Activated T-helper 2 cell treated with anti-CD3 and anti-CD28 coated beads, Interferon-gamma antibody, Interleukin-2, Interleukin-4, amounts not matched to agents 10 μg/mL and 5 μg/mL and 100 μg/mL, durations not matched to agents 14 hours and 24 hours and 36 hours (primary cell): ENCODE results near the gene RBM19. TPM values are rescaled to one million over a fixed set of nuclear protein-coding genes. Genes with fewer than 3 reads are reported as not detected.
"Not testable (repeated sequence)": the region's sequence is repeated elsewhere in the genome, so short reads cannot be mapped to it uniquely, and the experiment has no call there.

Experiments used
- DNase-seq: peaks from one replicate; pipeline ENCODE4 v3.0.0; 2021; ENCODE audit warnings: low spot score
- H3K27ac Mint-ChIP-seq: one replicate; pipeline ENCODE4 v1.8.0; 2021; ENCODE audit warnings: mixed read lengths
- H3K27me3 Mint-ChIP-seq: one replicate; pipeline ENCODE4 v1.8.0; 2021; ENCODE audit warnings: low read depth, mixed read lengths
- H3K36me3 Mint-ChIP-seq: one replicate; pipeline ENCODE4 v1.8.0; 2021; ENCODE audit warnings: low read depth, mixed read lengths
- H3K4me1 Mint-ChIP-seq: one replicate; pipeline ENCODE4 v1.8.0; 2021; ENCODE audit warnings: low read depth, mixed read lengths
- H3K4me3 Mint-ChIP-seq: one replicate; pipeline ENCODE4 v1.8.0; 2021; ENCODE audit warnings: low read depth, mild to moderate bottlenecking, moderate library complexity, mixed read lengths
- H3K9me3 Mint-ChIP-seq: one replicate; pipeline ENCODE4 v1.8.0; 2021; ENCODE audit warnings: mixed read lengths
- intact Hi-C: fragments of 100-400 bp; cut with micrococcal nuclease; formaldehyde crosslinking; loops from one replicate; pipeline ENCODE4 v1.15.1; 2023
- total RNA-seq: library from RNA; stranded (reverse); gene quantifications from 2 replicates; pipeline ENCODE4 v1.2.3, GENCODE V29; 2022

Gene RBM19
- total RNA-seq, 1 donor from 2014 or later, result 96.8 TPM

DNA sequence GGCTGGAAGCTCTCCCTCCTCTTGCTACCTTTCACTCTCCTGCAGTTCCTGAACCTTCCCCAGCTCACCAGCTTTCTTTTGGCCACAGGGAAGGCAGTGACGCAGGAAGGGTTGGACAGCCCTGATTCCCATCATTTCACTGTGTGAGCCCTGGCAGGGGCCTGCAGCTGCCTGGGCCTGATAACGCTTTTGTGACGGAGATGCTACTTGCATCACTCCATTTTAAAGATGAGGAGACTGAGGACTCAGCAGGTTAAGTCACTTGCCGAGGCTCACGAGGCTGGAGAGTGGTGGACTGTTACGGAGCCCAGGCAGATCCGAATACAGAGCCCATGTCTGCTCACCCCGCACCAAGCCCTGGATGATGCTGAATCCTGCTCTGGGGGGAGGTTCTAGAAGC is 145.3 kb downstream of the RBM19 start:
- Mint-ChIP-seq H3K9me3 (no peaks in the 10 kb centered on the region), H3K4me1 (no peaks in the 10 kb centered on the region), H3K27me3 (no peaks in the 10 kb centered on the region), H3K4me3 (no peak overlapping the region), H3K36me3 (no peaks in the 10 kb centered on the region), H3K27ac (no peak overlapping the region)
- no peak for DNase-seq
- intact Hi-C loops, result no loop called here

DNA sequence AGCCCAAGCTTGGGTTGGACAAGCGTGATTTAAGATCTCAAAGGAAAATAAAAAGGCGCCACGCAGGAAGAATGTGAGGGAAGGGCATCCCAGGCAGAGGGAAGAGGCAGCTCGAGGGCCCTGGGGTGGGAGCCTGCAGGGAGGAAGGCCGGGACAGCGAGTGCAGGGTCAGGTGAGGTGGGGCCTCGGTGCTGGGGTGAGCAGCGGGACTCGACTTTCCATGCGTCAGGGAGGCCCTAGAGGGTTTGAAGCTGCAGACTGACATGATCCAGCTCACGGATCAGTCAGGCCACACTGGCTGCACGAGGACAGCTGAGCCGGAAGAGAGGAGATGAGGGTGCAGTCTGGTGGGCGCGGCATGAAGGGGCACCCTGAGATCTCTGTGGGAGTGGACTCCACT is 145.8 kb downstream of the RBM19 start:
- Mint-ChIP-seq H3K9me3 (no peaks in the 10 kb centered on the region), H3K27me3 (no peaks in the 10 kb centered on the region), H3K4me3 (no peak overlapping the region), H3K36me3 (no peaks in the 10 kb centered on the region), H3K27ac (no peak overlapping the region), H3K4me1 (no peaks in the 10 kb centered on the region)
- DNase-seq, result no peak
- intact Hi-C loops, result no loop called here

DNA sequence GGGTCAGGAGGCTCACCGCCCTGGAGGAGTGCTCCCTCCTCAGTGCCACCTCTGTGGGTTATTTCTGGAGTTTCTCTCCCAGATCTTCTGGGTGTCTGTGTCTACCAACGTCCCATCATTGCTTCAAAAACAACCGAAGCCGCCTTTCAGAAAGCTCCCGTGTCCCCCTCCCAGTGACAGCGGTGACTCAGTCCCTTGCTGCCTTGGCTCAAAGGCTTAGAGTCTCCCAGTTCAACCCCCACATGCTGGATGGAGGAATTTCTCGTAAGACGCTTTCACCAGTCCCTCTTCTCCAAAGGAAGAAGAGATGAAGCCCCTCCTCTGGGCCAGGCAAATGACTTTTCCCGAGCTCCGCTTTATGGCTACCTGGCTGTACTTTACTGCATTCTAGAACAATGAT is 146.6 kb downstream of the RBM19 start:
- no peak for DNase-seq
- intact Hi-C loops, result no loop called here
- H3K27me3 Mint-ChIP-seq, result no peaks in the 10 kb centered on the region
- H3K4me1 Mint-ChIP-seq, result no peaks in the 10 kb centered on the region
- no peak overlapping the region for H3K4me3 Mint-ChIP-seq
- no peak overlapping the region for H3K27ac Mint-ChIP-seq
- no peaks in the 10 kb centered on the region for H3K9me3 Mint-ChIP-seq
- H3K36me3 Mint-ChIP-seq, result peaks cover 3% of the 10 kb centered on the region

DNA sequence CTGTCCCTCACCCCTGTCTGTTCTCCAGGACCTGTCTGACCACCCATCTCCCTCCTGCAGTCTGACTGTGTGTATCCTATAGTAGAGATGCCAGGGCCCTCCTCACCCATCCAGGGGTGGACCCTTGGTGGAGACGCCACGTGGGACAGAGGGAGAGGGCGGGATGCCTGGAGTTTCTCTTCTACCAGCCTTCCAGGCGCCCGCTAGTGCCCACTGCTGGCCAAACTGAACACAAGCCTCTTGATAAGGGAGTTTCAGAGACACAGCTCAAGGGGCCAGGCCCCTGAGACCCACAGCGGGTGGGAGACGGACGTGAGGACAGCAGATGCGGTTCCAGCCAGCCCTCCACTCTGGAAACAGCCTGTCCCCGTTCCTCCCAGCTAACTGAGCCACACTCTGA is 147.3 kb downstream of the RBM19 start:
- no peaks in the 10 kb centered on the region for H3K4me1 Mint-ChIP-seq
- intact Hi-C loops, result no loop called here
- DNase-seq, result no peak
- no peak overlapping the region for H3K27ac Mint-ChIP-seq
- peaks cover 3% of the 10 kb centered on the region for H3K36me3 Mint-ChIP-seq
- no peak overlapping the region for H3K4me3 Mint-ChIP-seq
- H3K9me3 Mint-ChIP-seq, result no peaks in the 10 kb centered on the region
- no peaks in the 10 kb centered on the region for H3K27me3 Mint-ChIP-seq

DNA sequence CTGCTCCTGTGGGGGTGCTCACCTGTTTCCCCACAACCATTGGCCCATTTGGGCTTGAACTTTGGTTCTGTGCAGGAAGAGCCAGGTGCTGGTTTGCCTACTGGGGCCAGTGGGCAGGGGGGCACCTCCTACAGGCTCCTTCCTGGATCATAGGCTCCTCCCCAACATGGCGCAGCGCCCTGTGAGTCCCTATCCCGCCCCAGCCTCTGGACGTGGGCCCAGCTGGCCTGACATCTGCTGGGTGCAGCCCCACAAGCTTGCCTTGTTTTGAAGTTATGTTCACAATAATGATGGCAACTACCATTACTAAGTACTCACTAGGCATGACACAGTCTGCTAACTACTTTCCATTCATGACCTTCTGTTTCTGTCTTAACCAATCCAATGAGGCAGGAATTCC is 147.8 kb downstream of the RBM19 start:
- intact Hi-C loops, result no loop called here
- H3K36me3 Mint-ChIP-seq, result peaks cover 3% of the 10 kb centered on the region
- H3K27me3 Mint-ChIP-seq, result no peaks in the 10 kb centered on the region
- DNase-seq, result no peak
- no peaks in the 10 kb centered on the region for H3K4me1 Mint-ChIP-seq
- no peaks in the 10 kb centered on the region for H3K9me3 Mint-ChIP-seq
- no peak overlapping the region for H3K27ac Mint-ChIP-seq
- H3K4me3 Mint-ChIP-seq, result no peak overlapping the region

DNA sequence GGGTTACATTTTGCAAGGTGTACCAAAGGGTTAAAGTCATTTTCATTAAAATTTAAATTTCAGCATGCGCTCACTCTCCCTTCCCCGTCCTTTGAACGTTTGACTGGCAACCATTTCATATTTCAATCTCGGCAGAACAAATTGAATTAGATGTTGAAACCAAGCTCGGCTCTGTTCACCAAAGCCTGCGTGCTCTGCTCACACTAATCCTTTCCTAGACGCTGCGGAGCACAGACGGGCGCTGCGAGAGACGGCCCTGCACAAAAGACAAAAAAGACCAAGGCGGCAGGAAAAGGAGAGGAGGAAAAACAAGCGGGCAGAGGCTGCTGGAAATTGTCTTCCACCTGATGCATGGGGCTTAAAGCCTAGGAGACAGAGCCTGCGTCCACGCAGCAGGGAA is 149.3 kb downstream of the RBM19 start:
- H3K27ac Mint-ChIP-seq, result no peak overlapping the region
- intact Hi-C loops, result no loop called here
- no peak overlapping the region for H3K4me3 Mint-ChIP-seq
- H3K27me3 Mint-ChIP-seq, result no peaks in the 10 kb centered on the region
- no peak for DNase-seq
- H3K36me3 Mint-ChIP-seq, result peaks cover 3% of the 10 kb centered on the region
- H3K9me3 Mint-ChIP-seq, result no peaks in the 10 kb centered on the region
- no peaks in the 10 kb centered on the region for H3K4me1 Mint-ChIP-seq

DNA sequence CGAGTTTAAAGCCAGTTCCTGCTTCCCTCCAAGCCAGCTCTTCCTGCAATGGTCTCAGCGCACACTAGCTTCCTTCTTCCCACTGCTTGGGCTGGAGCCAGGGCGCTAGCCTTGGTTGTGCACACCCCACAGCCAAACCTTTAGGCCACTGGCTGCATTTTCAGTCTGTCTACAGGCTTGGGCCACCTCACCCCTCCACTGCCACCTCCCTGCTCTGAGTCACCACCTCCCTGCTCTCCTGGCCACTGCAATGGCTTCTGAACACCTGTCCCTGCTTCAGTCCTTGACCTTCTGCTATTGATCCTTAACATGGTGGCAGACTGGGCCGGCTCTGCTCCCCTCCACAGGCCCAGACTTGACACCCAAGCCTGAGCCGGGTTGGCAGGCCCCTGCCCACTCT is 151.1 kb downstream of the RBM19 start:
- Mint-ChIP-seq H3K27me3 (no peaks in the 10 kb centered on the region), H3K4me1 (no peaks in the 10 kb centered on the region), H3K4me3 (no peak overlapping the region), H3K9me3 (no peaks in the 10 kb centered on the region), H3K27ac (peak overlapping the region; percentile 43), H3K36me3 (peaks cover 3% of the 10 kb centered on the region)
- intact Hi-C loops, result no loop called here
- no peak for DNase-seq

DNA sequence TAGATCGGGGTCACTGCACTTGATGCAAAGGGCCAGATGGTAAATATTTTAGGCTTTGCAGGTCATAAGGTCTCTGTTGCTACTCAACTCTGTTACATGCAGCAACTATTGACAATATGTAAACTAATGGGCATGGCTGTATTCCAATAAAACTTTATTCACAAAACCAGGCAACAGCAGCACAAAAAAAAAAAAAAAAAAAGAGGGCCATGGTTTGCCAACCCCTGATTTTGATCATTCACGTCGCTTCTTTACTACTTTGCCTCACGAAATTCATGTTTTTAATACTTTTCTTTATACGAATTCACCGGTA is 152.9 kb downstream of the RBM19 start:
- H3K9me3 Mint-ChIP-seq, result peaks cover 4% of the 10 kb centered on the region
- H3K4me1 Mint-ChIP-seq, result no peaks in the 10 kb centered on the region
- intact Hi-C loops, result no loop called here
- no peak for DNase-seq
- H3K27ac Mint-ChIP-seq, result no peak overlapping the region
- peaks cover 3% of the 10 kb centered on the region for H3K36me3 Mint-ChIP-seq
- no peak overlapping the region for H3K4me3 Mint-ChIP-seq
- H3K27me3 Mint-ChIP-seq, result no peaks in the 10 kb centered on the region

DNA sequence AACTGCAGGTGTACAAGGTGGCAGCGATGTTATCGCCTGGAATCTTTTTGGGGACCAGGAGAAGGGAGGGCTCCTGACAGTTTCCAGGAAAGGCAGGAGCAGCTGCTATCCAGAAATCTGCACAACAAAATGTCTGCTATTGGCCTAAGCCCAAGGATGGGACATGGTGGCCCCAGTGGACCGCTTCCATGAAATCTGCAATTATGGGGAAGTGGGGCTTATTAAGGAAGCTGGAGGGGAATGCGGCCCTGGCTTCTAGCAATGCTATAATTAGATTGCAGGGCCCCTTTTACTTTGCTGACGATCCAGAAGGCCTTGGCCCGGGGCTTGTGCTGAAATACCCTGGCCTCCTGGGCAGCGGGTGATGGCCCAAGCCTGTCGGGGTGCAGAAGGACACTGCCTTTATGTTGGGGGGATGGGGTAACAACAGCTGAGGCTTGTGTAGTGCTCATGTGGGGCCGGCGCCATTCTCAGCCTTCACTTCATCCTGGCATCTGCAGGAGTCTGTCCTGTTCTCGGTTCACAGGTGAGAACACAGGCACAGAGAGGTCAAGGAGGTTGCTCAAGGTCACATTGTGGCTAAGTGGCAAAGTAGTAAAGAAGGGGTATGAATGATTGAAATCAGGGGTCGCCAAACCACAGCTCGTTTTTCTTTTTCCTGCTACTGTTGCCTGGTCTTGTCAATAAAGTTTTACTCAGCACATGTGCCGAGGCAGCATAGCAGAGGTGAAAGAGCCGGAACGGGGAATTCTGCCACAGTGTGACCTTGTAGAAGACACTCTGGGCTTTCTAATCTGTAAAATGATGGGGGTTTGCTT is 153.5 kb downstream of the RBM19 start:
- intact Hi-C loops, result no loop called here
- H3K36me3 Mint-ChIP-seq, result peaks cover 3% of the 10 kb centered on the region
- DNase-seq, result no peak
- no peaks in the 10 kb centered on the region for H3K27me3 Mint-ChIP-seq
- peaks cover 8% of the 10 kb centered on the region for H3K9me3 Mint-ChIP-seq
- no peaks in the 10 kb centered on the region for H3K4me1 Mint-ChIP-seq
- H3K27ac Mint-ChIP-seq, result no peak overlapping the region
- no peak overlapping the region for H3K4me3 Mint-ChIP-seq

DNA sequence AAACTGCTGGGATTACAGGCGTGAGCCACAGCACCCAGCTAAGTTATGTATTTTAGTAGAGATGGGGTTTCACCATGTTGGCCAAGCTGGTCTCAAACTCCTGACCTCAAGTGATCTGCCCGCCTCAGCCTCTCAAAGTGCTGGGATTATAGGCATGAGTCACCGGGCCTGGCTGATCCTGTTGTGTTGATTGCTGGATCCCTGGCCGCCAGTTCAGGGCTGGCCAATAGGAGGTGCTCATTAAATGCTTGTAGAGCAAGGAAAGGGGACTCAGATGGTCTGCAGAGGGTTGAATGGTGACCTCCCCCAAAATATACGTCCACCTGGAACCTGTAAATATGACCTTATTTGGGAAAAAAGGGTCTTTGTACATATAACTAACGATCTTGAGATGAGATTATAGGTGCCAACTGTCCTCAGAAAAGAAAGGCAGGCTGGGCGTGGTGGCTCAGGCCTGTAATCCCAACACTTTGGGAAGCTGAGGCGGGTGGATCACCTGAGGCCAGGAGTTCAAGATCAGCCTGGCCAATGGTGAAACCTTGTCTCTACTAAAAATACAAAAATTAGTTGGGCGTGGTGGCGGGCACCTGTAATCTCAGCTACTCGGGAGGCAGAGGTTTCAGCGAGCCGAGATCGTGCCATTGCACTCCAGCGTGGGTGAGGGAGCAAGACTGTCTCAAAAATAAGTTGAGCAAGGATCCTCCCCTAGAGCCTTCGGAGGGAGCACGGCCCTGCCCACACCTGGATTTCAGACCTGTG is 156.5 kb downstream of the RBM19 start:
- H3K4me3 Mint-ChIP-seq, DNase-seq, H3K36me3 Mint-ChIP-seq, H3K27me3 Mint-ChIP-seq, H3K4me1 Mint-ChIP-seq, H3K27ac Mint-ChIP-seq, intact Hi-C loops: not testable (repeated sequence)
- H3K9me3 Mint-ChIP-seq, result peaks cover 22% of the 10 kb centered on the region

DNA sequence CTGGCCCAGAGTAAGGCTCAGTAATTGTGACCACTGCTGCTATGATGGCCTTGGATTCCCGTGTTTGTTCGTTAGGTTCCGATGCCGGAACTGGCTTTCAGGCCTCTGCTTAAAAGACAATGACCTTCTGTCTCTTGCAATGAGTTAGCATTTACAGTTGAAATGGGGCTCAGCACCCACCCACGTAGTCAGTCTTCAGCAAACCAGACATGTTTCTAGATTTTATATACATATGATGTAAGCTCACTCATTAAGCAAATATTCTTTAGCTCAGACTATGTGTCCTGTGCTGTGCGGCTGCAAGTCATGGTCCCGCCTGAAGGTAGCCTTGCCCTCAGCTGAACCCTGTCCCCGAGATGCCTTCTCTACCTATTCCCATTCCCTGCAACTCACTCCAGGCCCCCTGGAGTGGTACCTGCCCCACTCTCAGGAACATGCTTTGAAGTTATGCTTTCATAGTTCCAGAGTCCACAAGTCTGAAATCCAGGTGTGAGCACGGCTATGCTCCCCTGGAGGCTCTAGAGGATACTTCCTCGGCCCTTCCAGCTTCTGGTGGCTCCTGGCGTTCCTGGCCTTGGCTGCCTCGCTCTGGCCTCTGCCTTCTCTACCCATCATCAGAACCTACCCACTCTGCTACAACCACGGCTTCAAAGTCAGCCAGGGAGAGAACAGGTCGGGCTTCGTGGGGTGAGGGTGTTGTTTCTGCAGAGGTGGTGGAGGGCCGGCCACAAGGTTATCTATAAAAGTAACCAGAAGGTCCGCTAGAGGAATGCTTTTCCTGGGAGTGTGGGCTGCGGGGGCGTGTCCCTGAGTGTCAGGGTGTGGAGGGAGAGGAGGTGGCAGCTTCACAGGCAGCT is 157.8 kb downstream of the RBM19 start:
- no peak overlapping the region for H3K27ac Mint-ChIP-seq

DNA sequence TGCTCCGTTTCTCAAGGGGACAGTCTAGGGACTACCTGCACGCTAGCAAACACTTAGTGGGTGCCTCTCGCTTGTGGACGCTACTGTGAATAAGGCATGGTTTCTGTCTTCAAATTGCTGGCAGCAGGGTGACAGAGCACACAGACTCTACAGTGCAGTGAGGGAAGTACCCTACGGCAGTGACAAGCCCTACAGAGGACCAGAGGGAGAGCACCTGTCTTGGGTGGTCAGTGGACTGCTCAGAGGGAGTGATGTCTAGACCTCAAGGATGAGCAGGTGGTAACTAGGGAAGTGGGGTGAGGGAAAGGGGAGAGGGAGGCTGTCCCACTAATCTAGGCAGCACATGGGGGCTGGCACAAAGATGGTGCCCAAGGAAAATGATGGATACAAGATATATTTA is 160.5 kb downstream of the RBM19 start:
- Mint-ChIP-seq H3K9me3 (peaks cover 22% of the 10 kb centered on the region), H3K4me1 (no peaks in the 10 kb centered on the region), H3K27ac (no peak overlapping the region), H3K36me3 (peaks cover 6% of the 10 kb centered on the region), H3K4me3 (no peak overlapping the region), H3K27me3 (no peaks in the 10 kb centered on the region)
- no peak for DNase-seq
- intact Hi-C loops, result no loop called here

More for the DNA sequence above, 157.8 kb downstream of the RBM19 start:
- H3K9me3 Mint-ChIP-seq, result peaks cover 22% of the 10 kb centered on the region
- no peaks in the 10 kb centered on the region for H3K27me3 Mint-ChIP-seq
- H3K36me3 Mint-ChIP-seq, result peaks cover 6% of the 10 kb centered on the region
- no peaks in the 10 kb centered on the region for H3K4me1 Mint-ChIP-seq
- no peak overlapping the region for H3K4me3 Mint-ChIP-seq
- intact Hi-C loops, result no loop called here
- DNase-seq, result no peak
